Effector memory CD4-positive, alpha-beta T cell (primary cell): ENCODE results near the gene RNF144A.

Experiments
- DNase-seq, 3 donors: peaks; one replicate each; pipeline ENCODE4 v3.0.0-alpha.2; 2020
- H3K27ac ChIP-seq: 2 replicates; pipeline ENCODE4 v1.7.0; 2013; ENCODE audit warnings: mild to moderate bottlenecking, low read length, moderate library complexity; ENCODE audit not compliant: insufficient read depth, poor library complexity, severe bottlenecking
- H3K27me3 ChIP-seq: replicated peaks from 2 replicates; pipeline ENCODE4 v1.7.0; 2013; ENCODE audit warnings: mild to moderate bottlenecking, low read length; ENCODE audit not compliant: insufficient read depth, control insufficient read depth, poor library complexity, severe bottlenecking
- H3K36me3 ChIP-seq: 2 replicates; pipeline ENCODE4 v1.7.0; 2013; ENCODE audit warnings: mild to moderate bottlenecking, low read length, moderate library complexity; ENCODE audit not compliant: control insufficient read depth, insufficient read depth
- H3K4me1 ChIP-seq: 2 replicates; pipeline ENCODE4 v1.7.0; 2013; ENCODE audit warnings: low read length, mild to moderate bottlenecking; ENCODE audit not compliant: control insufficient read depth, insufficient read depth, poor library complexity, severe bottlenecking
- H3K4me3 ChIP-seq: 2 replicates; pipeline ENCODE4 v1.7.0; 2013; ENCODE audit warnings: low read length, low read depth, mild to moderate bottlenecking; ENCODE audit not compliant: insufficient read depth, poor library complexity, severe bottlenecking
- H3K9me3 ChIP-seq: 2 replicates; pipeline ENCODE4 v1.7.0; 2013; ENCODE audit warnings: mild to moderate bottlenecking, low read length, moderate library complexity; ENCODE audit not compliant: control insufficient read depth
- total RNA-seq, 3 donors: gene quantifications; one replicate each; lab custom pipeline; 2026; lab: John Stamatoyannopoulos, UW

Gene RNF144A
- 36.6 to 53.6 (median 49.6) reads per million in 3 donors for total RNA-seq

DNA sequence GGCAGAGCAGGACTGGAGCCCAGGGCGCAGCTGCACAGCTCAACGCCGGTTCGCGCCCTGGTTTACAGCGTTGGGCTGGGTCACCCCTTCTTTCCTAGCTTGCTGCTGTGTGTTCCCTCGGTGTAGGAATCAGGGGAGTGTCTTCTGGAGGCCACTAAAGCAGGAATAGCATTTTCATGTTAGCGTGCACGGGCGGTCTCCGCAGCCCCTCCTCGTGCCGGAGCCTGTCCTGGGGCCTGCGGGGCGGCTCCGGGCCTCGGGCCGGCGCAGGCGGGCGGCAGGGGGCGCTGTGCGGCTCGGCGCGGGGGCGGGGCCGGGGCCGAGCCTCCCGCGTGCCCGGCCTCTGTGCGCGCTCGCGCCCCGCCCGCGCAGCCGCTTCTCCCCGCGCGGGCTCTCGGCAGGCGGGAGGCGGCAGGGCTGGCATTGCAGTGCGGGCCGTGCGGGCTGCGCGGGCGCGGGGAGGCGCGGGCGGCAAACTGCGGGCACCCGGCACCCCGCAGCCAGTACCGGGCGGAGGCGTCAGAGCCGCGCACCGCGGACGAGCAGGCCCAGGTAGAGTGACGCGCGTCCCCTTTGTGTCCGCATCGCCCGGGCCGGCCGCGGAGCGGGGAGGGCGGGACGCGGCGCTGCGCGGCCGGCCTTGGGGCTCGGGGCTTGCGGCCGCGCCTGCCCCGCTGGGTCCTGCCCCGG is at the start of gene RNF144A:
Gene RNF144A (plus strand): TSS at position 342 of the 690 bp plus-strand sequence. CDS start 79,515 bp downstream, outside the sequence.
- H3K4me3 ChIP-seq, result peak within 1 kb of the TSS; percentile 73

GRCh38 chr2:6872394-6872793 is 44.8 kb upstream of the RNF144A start:
- Histone ChIP-seq H3K36me3 (no peaks in the 10 kb centered on the region), H3K27me3 (no peaks in the 10 kb centered on the region), H3K4me3 (no peak overlapping the region), H3K9me3 (no peaks in the 10 kb centered on the region), H3K4me1 (no peaks in the 10 kb centered on the region), H3K27ac (no peak overlapping the region)
- no peak for DNase-seq

More for the DNA sequence above, at the start of gene RNF144A:
- H3K4me1 ChIP-seq, result peaks cover 34% of the 10 kb centered on the region
- H3K9me3 ChIP-seq, result no peaks in the 10 kb centered on the region
- DNase-seq, result peak; percentile 44 to 57 (median 54)
- no peaks in the 10 kb centered on the region for H3K27me3 ChIP-seq
- H3K27ac ChIP-seq, result peak within 1 kb of the TSS; percentile 45
- H3K36me3 ChIP-seq, result no peaks in the 10 kb centered on the region

GRCh38 chr2:6874032-6874431 is 43.2 kb upstream of the RNF144A start:
- Histone ChIP-seq H3K9me3 (no peaks in the 10 kb centered on the region), H3K27ac (no peak overlapping the region), H3K36me3 (no peaks in the 10 kb centered on the region), H3K27me3 (no peaks in the 10 kb centered on the region), H3K4me3 (no peak overlapping the region), H3K4me1 (peaks cover 16% of the 10 kb centered on the region)
- DNase-seq, result no peak

DNA sequence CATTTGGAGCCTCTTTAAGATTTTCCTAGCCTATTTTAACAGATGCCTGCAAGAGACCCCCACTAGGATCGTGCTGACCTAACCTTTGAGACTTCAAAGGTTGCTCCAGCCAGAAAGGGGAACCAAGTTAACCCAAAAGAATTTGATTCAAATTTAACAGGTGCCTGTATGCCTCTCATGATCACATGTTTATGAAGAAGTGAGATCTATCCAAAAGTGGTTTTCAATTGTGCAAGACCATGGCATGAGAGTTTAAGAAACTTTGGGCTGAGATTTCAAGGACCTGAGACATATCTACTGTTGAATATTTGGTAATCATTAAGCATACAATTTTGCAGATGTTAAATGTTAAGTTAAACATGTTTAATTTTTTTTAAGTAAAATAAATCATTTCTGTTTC is 40.9 kb upstream of the RNF144A start:
- H3K36me3 ChIP-seq, result no peaks in the 10 kb centered on the region
- no peak overlapping the region for H3K4me3 ChIP-seq
- no peaks in the 10 kb centered on the region for H3K27me3 ChIP-seq
- H3K4me1 ChIP-seq, result peaks cover 22% of the 10 kb centered on the region
- H3K9me3 ChIP-seq, result no peaks in the 10 kb centered on the region
- DNase-seq, result no peak
- no peak overlapping the region for H3K27ac ChIP-seq

GRCh38 chr2:6877402-6878304 is 39.6 kb upstream of the RNF144A start, which contains the start of gene RSAD2:
TSS of gene RSAD2 (plus strand) at chr2:6877777. CDS start at chr2:6877801, 24 bp downstream.
- peak in 1 of 3 donors; percentile 3 for DNase-seq
- H3K27ac ChIP-seq, result no peak within 1 kb of the TSS
- peak within 1 kb of the TSS; percentile 65 for H3K4me3 ChIP-seq
- no peaks in the 10 kb centered on the region for H3K9me3 ChIP-seq
- H3K4me1 ChIP-seq, result peaks cover 22% of the 10 kb centered on the region
- no peaks in the 10 kb centered on the region for H3K36me3 ChIP-seq
- no peaks in the 10 kb centered on the region for H3K27me3 ChIP-seq

DNA sequence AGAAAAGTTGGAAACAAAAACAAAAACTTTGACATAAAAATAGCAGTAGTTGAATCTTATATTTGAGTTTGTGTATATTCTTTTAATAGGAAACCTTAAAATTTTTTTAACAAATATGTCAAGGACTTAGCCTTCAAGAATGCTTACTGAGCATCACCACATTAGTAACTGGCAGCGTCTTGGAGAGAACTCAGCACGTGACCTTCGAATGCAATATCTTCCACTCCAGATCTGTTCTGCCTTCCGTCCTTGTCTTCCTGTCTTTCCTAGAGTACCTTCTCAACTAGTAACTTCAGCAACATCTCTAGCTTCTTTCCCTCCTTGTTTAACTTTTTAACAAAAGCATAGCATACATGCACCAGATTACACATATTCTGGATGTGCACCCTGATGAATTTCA is 38.7 kb upstream of the RNF144A start:
- no peak overlapping the region for H3K27ac ChIP-seq
- peaks cover 22% of the 10 kb centered on the region for H3K4me1 ChIP-seq
- no peak overlapping the region for H3K4me3 ChIP-seq
- H3K9me3 ChIP-seq, result no peaks in the 10 kb centered on the region
- no peak for DNase-seq
- no peaks in the 10 kb centered on the region for H3K27me3 ChIP-seq
- H3K36me3 ChIP-seq, result no peaks in the 10 kb centered on the region

DNA sequence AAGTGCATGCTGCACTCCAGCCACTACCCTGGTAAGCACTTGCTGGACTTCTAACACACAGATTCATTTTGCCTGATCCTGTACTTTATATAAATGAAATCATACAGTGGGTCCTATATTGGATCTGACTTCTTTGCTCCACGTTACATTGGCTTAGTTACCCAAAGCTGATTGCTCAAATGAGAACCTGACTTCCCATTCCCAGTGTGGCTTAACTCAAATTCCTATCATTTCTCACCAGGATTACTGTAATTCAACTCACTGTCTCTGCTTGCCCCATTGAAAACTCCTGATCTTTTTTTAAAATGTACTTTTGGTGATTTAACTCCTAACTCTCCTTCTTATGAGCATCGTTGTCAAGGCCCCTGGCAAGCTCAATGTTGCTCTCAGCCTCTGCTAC is 38.2 kb upstream of the RNF144A start:
- H3K4me1 ChIP-seq, result peaks cover 22% of the 10 kb centered on the region
- no peak overlapping the region for H3K27ac ChIP-seq
- no peak overlapping the region for H3K4me3 ChIP-seq
- DNase-seq, result no peak
- no peaks in the 10 kb centered on the region for H3K36me3 ChIP-seq
- no peaks in the 10 kb centered on the region for H3K9me3 ChIP-seq
- H3K27me3 ChIP-seq, result no peaks in the 10 kb centered on the region

- peaks cover 22% of the 10 kb centered on the region for H3K4me1 ChIP-seq
- H3K36me3 ChIP-seq, result no peaks in the 10 kb centered on the region
- no peak overlapping the region for H3K27ac ChIP-seq
- no peak for DNase-seq
- no peaks in the 10 kb centered on the region for H3K27me3 ChIP-seq
- no peaks in the 10 kb centered on the region for H3K9me3 ChIP-seq
- no peak overlapping the region for H3K4me3 ChIP-seq
Observed at GRCh38 chr2:6880200-6880733, 36.9 kb upstream of the RNF144A start.

- H3K4me3 ChIP-seq, result no peak overlapping the region
- H3K9me3 ChIP-seq, result no peaks in the 10 kb centered on the region
- peaks cover 22% of the 10 kb centered on the region for H3K4me1 ChIP-seq
- no peak overlapping the region for H3K27ac ChIP-seq
- H3K36me3 ChIP-seq, result no peaks in the 10 kb centered on the region
- H3K27me3 ChIP-seq, result no peaks in the 10 kb centered on the region
- DNase-seq, result no peak
Observed at GRCh38 chr2:6881046-6881445, 36.2 kb upstream of the RNF144A start.
